NCI-H1048 (cell line): ENCODE data around the gene ZFPM1.
A peak's percentile ranks its signal among the peaks of the same experiment; 100 is the strongest.

ENCODE experiments used
- DNase-seq: peaks from one replicate; lab custom pipeline; 2025; lab: John Stamatoyannopoulos, UW

Gene ZFPM1

GRCh38 chr16:88568710-88569613 is 115.9 kb downstream of the ZFPM1 start:
- no peak for DNase-seq

DNA sequence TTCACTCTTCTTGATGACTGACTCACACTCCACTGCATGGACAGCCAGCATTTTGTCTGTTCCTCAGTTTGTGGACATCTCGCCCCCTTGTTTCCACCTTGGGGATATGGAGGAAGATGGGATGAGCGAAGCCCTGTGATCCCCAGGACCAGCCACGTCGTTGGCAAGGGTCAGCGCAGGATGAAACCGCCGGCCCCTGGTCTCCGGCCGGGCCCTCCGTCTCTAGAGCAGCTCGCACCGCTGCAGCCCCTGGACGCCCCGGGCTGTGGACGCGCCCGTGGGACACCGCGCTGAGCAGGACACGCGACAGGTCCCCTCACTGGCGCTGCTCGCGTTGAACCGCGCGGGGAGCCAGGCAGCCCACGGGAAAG is 116.5 kb downstream of the ZFPM1 start:
- DNase-seq: no peak

- DNase-seq: peak; percentile 78
Measured at GRCh38 chr16:88569985-88570690, 117.1 kb downstream of the ZFPM1 start, which contains the start of gene ZC3H18. ZC3H18 (plus strand) TSS chr16:88570403; CDS start chr16:88577124, 6,721 bp downstream.

- DNase-seq: no peak
Measured at GRCh38 chr16:88570691-88571092, 117.6 kb downstream of the ZFPM1 start.

- DNase-seq: no peak
Measured at GRCh38 chr16:88575251-88575650, 122.2 kb downstream of the ZFPM1 start.

GRCh38 chr16:88576307-88576706 is 123.2 kb downstream of the ZFPM1 start:
- no peak for DNase-seq

GRCh38 chr16:88577166-88577565 is 124.1 kb downstream of the ZFPM1 start:
- no peak for DNase-seq

GRCh38 chr16:88578446-88579313 is 125.6 kb downstream of the ZFPM1 start:
- DNase-seq: no peak

DNA sequence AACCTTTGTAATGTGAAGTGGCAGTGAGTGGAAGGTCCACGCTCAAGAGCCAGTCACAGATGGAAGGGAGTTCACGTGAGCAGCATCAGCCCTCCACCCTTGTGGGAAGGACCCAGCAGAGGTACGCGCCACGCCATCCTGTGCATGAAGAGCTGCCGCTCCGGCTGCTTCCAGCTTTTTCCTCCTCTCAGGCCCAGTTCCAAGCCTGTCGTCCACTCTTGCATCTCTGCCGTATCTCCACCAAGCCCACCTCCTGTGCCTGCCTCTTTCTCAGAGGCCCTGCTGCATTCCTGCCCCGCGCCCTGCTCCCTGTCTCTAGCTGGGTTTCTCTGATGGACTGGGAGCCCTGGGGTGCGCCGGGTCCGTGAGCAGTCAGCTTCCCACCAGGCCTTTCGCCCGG is 127.3 kb downstream of the ZFPM1 start:
- no peak for DNase-seq

DNA sequence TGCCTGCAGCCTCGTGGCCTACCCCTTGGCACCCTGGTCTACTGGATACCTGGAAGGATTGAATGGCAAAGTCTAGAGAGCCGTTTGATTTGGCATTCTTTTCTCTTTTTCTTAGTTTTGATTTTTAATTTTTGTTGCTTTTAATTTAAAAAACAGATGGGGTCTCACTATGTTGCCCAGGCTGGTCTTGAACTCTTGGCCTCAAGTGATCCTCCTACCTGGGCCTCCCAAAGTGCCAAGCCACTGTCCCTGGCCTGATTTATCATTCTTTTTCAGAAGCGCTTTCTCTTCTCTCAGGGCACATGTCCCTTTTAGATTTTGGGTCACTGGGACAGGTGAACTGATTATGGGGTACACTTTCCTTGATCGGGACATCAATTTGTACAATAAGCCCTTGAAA is 128.0 kb downstream of the ZFPM1 start:
- DNase-seq: no peak

DNA sequence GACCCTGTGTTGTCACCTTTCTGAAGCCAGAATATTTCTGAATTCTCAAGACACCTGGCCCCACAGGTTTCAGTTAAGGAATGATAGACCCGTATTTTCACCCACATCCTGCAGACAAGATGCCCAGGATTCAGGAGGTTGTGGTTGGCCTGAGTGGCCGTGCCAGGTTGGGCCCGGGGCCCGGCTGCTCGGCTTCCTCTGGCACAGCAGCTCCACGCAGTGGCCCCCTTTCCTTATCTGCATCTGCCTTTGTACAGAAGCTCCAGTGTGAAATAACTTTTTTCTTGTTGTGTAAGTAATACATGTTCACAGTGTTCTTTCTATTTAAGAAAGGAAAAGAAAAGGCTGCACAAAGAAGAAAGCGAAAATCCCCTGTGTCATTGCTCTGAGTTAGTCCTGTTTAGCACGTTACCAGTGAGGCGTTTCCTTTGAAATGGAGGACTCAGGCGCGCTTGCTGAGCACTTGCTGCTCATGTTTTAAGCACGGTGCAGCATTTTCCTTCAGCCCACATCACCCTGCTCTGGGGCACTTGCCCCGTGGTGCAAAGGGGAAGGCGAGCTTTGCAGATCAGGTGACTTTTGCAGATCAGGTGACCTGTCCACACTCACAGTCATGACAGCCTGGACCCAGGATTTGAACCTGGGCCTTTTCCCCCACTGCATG is 130.0 kb downstream of the ZFPM1 start:
- no peak for DNase-seq

DNA sequence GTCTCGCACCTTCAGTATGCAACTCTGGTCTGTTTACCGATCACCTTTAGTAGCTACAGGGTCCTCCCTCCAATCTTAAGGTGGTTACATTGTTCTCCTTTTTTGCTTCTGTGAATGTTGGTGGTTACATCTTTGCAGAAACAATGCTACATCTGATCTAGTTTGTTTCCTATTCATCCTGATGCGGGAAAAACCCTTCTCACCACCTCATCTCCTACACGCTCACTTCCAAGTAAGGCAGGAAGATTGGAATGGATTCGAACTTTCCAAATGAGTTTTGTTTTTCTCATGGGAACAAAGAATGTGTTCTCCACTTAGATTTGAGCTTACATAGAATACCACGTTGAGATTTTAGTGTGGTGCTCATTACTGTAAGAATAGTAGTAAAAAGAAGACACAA is 131.6 kb downstream of the ZFPM1 start:
- no peak for DNase-seq

GRCh38 chr16:88585269-88585668 is 132.2 kb downstream of the ZFPM1 start:
- no peak for DNase-seq

DNA sequence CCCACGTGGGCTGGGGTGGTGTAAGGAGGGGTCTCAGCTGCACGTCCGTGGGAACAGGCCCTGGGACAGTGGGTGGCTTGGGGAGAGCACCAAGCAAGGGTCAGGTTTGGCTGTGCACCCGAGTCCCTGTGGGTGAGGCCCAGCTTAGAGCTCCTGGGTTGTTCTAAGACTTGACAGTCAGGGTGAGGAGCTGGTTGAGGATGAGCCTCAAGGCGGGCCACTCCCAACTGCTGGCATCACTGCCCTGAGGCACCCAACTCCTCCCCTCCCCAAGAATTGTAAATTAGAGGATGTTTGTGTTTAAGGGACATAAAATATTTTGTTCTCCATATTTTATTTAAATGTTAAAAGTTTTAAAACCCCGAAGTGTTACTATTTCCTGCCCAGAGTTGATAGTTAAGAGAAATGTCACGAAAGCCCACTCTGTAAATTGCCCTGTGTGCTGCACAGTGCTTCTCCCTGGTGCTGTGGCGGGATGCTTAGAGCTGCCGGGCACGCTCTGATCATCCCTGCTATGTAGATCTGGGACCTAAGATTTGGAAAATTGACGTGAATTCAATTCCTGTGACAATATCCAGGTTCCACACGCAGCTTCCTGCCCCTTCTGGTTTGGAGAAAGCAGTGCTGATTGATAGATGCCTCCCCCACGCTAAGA is 133.0 kb downstream of the ZFPM1 start:
- no peak for DNase-seq
